ENCODE data around the gene DDX11.
A peak's percentile ranks its signal among the peaks of the same experiment; 100 is the strongest.
"Not testable (repeated sequence)": the region's sequence is repeated elsewhere in the genome, so short reads cannot be mapped to it uniquely, and the experiment has no call there.

Gene DDX11

DNA sequence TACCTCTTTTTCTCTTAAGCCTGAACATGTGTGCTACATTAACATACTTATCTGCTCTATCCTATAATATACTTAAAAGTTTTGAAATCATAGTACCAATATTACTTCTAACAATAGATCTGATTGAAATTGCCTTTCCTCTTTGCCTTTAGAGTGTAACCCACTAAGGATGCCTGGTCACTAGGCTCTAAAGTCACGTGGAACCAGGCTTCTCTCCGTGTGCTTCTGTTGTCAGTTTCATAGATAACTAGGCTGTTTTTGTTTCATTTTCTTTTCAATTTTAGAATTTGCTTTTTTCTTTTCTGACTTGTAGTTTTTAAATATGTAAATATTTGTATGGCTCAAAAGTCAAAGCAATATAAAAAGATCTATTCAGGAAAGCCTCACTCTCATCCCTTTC, 25.8 kb downstream of the DDX11 start:
- DNase-seq (ENCODE audit: low spot score): not testable (repeated sequence)

DNA sequence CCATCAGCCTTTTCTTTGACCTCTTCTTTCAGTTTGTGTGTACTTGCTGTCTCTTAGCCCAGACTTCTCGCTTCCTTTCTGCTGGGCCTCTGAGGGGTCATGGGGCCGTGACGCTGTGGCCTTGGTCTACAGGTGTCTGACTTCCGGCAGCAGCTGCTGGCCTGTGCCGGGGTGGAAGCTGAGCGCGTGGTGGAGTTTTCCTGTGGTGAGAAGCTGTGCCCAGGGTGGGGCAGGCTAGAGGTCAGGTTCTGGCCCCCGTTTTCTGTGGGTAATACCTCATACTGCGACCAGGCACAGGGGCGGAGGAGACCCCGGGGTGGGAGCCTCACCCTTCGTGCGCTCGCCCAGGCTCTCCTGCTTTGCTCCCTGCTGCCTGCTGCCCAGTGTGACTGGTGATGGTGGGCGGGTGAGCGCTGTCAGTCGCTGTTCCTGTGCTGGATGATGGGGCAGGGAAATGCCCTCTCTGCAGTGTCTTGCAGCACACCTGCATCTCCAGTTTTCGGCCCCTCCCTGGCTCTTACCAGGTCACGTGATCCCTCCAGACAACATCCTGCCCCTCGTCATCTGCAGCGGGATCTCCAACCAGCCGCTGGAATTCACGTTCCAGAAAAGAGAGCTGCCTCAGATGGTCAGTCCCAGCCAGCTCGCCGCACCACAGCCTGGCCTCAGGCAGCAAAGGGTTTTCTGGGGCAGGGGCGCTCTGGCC, 27.0 kb downstream of the DDX11 start:
- not testable (repeated sequence) for DNase-seq (ENCODE audit: low spot score)

DNA sequence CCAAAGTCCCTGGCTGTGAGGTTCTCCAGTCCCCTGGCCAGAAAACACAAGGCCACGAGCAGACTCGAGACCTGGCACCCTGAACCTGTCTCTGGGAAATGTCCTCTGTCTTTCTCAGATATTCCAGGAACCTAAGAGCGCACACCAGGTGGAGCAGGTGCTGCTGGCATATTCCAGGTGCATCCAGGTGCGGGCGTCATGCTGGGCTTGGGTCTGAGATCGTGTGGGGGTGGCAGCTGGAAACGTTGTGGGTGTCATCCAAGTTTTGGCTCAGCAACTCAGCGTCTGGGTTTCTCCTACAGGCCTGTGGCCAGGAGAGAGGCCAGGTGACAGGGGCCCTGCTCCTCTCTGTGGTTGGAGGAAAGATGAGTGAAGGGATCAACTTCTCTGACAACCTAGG, 28.5 kb downstream of the DDX11 start:
- not testable (repeated sequence) for DNase-seq (ENCODE audit: low spot score)

DNA sequence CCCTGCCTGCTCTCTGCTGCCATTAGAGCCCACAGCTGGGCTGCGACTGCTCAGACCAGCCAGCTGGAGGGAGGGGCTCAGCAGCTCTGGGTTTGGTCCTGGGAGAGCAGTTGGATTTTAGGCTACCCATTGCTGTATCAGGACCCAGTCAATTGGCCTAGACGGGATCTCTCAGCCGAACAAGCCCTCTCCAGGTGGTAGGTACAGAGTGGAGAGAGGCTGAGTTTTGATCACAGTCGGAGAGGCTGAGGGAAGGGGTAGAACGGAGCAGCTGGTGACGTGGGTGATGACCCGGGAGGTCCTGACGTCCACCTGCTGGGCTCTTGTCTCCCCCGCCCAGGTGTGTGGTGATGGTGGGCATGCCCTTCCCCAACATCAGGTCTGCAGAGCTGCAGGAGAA, 28.9 kb downstream of the DDX11 start:
- not testable (repeated sequence) for DNase-seq (ENCODE audit: low spot score)

DNA sequence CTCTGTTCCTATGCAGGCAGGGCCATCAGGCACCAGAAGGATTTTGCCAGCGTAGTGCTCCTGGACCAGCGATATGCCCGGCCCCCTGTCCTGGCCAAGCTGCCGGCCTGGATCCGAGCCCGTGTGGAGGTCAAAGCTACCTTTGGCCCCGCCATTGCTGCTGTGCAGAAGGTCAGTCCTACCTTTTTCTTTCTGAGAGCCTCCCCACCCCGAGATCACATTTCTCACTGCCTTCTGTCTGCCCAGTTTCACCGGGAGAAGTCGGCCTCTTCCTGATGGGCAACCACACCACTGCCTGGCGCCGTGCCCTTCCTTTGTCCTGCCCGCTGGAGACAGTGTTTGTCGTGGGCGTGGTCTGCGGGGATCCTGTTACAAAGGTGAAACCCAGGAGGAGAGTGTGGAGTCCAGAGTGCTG, 29.9 kb downstream of the DDX11 start:
- peak; percentile 72 for DNase-seq (ENCODE audit: low spot score)

DNA sequence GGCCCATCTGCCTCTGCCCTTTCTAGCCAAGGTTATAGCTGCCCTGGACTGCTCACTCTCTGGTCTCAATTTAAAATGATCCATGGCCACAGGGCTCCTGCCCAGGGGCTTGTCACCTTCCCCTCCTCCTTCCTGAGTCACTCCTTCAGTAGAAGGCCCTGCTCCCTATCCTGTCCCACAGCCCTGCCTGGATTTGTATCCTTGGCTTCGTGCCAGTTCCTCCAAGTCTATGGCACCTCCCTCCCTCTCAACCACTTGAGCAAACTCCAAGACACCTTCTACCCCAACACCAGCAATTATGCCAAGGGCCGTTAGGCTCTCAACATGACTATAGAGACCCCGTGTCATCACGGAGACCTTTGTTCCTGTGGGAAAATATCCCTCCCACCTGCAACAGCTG, 30.6 kb downstream of the DDX11 start:
- DNase-seq (ENCODE audit: low spot score): not testable (repeated sequence)

DNA sequence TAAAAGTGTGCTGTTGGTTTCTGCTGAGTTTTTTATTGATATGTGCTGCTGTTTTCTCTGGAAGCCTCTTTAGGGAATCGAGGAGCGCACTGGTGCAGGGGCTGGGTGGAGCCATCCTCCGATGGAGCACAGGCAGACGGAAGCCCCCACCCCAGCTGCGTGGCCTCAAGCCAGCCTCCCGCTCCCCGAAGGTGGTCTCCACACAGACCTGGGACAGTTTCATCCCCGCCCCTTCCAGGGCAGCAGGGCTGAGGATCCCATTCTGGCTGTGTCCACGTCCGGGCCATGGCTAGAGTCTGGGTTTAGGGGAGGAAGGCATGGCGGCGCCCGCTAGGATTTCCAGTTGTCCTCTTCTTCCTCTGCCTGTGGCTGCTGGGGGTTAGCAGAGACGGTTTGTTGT, 31.1 kb downstream of the DDX11 start:
- DNase-seq (ENCODE audit: low spot score): not testable (repeated sequence)

DNA sequence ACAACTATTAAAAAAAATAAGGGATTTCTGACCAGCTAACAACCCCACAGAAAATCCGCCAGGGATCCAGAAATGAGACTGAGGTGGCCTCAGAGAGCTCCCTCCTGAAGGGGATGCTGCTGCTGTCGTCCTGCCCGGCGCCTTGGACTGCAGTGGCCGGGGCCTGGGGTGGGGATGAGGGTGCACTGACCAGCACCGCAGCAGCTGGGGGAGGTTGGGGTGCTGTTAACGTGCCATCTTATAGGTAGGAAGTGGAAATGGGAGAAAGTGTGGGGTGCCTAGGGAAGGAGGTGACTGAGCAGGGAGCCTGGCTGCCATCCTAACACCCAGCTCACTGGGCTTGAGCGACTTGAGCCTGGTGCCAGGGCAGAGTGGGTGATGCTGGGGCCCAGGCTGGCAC, 32.0 kb downstream of the DDX11 start:
- no peak for DNase-seq (ENCODE audit: low spot score)

DNA sequence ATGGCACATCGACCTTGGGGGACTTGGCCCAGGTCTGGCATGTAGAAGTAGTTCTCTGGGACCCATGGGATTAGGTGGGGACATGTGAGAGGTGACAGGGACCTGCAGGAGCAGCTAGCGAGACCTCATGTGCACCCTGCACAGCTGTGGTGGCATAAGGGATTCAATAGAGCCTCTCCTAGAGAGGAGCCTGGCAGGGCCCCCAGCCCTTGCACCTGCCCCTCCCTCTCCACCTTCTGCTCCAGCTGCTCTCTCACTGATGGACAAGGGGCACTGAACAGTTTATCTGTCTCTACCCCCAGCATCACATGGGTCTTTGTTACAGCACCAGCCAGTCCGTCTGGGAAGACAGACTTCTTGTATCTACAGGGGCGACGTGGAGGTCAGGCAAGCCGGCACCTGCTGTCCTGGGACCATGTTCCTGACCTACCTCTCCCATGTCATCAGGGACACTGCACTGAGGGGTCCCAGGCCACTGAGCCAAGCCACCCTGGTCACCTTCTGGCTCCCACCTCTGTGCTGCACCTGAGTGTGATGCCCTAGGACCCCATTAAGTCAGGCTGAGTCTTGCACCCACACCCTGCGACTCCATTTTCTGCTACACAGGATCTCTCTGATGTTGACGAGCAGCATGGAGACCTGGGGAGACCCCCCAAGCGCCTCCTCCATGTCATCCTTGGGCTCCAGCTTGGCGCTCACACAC, 32.6 kb downstream of the DDX11 start:
- DNase-seq (ENCODE audit: low spot score): no peak

DNA sequence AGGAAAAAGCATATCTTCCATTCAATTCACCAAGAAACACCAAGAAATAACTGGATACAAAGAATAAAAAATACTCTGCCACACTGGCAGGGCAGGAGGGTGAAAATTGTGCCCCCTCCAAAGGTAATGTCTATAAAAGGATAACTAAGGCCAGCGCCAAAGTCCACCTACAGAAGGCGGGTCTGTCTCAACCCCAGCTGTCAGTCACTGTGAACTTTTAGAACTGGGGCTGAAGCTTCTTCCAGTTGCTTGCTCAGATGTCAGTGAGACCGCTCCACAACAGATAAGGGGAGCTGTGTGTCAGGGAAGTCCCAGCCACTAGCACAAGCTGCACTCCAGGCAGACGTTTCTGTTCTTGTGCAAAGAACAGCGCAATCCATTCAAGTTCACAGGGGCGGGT, 36.1 kb downstream of the DDX11 start:
- DNase-seq (ENCODE audit: low spot score): not testable (repeated sequence)

DNA sequence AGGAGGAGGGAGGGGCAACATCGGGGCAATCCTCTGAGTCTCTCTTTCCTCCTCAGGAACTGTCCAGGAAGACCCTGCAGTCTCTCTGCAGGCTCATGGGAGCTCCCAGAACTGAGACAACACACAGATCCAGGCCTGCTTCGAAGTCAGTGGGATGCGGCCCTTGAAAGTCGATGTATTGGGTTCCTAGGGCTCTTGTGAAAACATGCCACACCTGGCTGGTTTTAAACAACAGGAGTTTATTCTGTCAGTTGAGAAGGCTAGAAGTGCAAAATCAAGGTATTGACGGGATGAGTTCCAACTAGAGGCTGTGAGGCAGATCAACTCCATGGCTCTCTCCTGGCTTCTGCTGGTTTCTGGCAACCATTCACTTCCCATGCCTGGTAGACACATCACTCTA, 36.6 kb downstream of the DDX11 start:
- not testable (repeated sequence) for DNase-seq (ENCODE audit: low spot score)

DNA sequence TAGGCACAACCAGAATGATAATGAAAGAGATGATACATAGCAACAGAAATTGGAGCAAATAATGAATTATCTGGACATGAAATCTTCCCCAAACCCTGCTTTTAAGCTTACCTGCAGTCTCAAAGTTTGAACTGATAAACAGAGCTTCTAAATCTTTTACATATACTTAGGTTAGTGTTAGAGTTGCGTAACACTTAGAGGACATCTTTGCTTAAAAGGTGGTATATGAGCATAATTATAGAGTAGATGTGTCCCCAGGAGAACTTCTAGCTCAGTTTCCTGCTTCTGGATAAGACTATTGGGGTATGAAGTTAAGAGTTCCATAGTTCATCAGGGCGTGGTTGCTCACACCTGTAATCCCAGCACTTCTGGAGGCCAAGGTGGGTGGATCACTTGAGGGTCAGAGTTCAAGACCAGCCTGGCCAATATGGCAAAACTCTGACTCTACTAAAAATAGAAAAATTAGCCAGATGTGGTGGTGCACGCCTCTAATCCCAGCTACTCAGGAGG, 41.5 kb downstream of the DDX11 start:
- DNase-seq (ENCODE audit: low spot score): not testable (repeated sequence)

DNA sequence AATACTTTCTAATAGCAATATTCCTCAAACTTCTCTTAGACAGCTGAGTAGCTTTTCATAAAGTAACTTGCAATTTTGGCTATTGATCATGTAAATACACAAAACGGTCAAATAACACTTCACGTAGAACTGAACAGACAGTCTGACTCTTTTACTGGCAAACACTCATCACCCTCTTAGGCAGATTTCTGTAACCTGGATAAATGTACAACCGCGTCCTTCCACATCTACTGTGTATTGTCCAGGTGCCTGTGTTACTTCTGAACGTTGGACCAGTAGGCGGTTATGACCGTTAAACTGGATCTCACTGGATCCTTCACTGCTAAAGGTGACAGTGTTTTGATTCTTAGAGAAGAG, 43.2 kb downstream of the DDX11 start:
- DNase-seq (ENCODE audit: low spot score): not testable (repeated sequence)

DNA sequence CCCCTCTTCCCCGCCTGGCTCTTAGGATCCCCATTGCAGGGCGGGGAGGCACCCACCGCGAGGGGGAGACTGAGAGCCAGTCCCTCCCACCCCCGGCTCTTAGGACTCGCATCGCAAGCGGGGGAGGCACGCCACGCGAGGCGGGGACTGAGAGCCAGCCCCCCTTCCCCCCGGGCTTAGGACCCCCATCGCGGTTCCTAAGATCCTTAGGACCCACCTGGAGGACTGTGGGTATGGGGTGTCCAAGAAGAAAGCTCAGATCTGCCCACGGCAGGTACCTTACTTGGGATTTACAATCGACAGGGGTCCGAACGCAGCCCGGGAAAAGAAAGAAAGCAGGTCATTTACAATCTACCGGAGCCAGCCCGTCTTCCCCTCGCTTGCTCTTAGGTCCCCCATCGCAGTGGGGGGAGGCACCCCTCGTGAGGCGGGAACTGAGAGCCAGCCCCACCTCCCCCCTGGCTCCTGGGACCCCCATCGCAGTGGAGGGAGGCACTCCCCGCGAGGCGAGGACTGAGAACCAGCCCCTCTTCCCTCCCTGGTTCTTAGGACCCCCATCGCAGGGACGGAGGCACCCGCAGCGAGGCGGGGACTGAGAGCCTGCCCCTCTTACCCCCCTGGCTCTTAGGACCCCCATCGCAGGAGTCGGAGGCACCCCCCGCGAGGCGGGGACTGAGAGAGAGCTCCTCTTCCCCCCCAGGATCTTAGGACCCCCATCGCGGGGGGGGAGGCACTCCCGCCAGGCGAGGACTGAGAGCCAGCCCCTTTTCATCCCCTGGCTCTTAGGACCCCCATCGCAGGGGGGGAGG, 43.7 kb downstream of the DDX11 start:
- DNase-seq (ENCODE audit: low spot score): peak; percentile 67

DNA sequence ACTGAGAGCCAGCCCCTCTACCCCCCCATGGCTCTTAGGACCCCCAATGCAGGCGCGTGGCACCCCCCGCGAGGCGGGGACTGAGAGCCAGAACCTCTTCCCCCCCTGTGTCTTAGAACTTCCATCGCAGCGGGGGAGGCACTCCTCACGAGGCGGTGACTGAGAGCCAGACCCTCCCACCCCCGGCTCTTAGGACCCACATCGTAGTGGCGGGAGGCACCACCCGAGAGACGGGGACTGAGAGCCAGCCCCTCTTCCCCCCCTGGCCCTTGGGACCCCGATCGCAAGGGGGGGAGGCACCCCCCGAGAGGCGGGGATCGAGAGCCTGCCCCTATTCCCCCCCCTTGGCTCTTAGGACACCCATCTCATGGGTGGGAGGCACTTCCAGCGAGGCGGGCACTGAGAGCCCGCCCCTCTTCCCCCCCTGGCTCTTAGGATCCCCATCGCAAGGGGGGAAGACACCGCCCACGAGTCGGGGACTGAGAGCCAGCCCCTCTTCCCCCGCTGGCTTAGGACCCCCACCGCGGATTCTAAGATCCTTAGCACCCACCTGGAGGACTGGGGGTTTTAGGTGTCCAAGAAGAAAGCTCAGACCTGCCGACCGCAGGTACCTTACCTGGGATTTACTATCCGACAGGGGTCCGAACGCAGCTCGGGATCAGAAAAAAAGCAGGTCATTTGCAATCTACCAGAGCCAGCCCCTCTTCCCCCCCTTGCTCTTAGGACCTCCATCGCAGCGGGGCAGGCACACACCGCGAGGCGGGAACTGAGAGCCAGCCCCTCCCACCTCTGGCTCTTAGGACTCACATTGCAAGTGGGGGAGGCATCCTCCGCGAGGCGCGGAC, 44.9 kb downstream of the DDX11 start:
- peak; percentile 29 for DNase-seq (ENCODE audit: low spot score)

DNA sequence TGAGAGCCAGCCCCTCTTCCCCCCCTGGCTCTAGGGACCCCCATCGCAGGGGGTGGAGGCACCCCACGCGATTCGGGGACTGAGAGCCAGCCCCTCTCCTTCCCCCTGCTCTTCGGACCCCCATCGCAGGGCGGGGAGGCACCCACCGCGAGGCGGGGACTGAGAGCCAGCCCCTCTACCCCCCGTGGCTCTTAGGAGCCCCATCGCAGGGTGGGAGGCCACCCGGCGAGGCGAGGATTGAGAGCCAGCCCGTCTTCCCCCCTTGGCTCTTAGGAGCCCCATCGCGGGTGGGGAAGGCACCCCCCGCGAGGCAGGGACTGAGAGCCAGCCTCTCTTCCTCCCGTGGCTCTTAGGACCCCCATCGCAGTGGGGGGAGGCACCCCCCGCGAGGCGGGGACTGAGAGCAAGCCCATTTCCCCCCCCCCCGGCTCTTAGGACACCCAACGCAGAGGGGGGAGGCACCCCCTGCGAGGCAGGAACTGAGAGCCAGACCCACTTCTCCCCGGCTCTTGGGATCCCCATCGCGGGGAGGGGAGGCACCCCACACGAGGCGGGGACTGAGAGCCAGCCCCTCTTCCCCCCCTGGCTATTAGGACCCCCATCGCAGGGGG, 45.6 kb downstream of the DDX11 start:
- no peak for DNase-seq (ENCODE audit: low spot score)

DNA sequence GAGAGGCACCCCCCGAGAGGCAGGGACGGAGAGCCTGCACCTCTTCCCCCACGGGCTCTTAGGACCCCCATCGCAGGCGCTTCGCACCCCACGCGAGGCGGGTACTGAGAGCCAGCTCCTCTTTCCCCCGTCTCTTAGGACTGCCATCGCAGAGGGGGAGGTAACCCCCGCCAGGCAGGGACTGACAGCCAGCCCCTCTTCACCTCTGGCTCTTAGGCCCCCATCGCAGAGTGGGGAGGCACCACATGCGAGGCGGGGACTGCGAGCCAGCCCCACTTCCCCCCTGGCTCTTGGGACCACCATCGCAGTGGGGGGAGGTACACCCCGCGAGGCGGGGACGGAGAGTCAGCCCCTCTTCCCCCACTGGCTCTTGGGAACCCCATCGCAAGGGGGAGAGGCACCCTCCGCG, 46.1 kb downstream of the DDX11 start:
- DNase-seq (ENCODE audit: low spot score): no peak

DNA sequence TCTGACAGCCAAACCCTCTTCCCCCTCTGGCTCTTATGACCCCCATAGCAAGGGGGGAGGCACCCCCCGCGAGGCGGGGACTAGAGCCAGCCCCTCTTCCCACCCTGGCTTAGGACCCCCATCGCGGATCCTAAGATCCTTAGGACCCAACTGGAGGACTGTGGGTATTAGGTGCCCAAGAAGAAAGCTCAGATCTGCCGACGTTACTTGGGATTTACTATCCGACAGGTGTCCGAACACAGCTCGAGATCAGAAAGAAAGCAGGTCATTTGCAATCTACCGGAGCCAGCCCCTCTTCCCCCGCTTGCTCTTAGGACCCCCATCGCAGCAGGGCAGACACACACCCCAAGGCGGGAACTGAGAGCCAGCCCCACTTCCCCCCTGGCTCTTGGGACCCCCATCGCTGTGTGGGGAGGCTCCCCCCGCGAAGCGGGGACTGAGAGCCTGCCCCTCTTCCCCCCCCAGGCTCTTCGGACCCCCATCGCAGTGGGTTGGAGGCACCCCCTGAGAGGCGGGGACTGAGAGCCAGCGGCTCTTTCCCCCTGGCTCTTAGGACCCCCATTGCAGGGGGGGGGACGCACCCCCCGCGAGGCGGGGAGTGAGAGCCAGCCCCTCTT, 46.8 kb downstream of the DDX11 start:
- DNase-seq (ENCODE audit: low spot score): no peak

DNA sequence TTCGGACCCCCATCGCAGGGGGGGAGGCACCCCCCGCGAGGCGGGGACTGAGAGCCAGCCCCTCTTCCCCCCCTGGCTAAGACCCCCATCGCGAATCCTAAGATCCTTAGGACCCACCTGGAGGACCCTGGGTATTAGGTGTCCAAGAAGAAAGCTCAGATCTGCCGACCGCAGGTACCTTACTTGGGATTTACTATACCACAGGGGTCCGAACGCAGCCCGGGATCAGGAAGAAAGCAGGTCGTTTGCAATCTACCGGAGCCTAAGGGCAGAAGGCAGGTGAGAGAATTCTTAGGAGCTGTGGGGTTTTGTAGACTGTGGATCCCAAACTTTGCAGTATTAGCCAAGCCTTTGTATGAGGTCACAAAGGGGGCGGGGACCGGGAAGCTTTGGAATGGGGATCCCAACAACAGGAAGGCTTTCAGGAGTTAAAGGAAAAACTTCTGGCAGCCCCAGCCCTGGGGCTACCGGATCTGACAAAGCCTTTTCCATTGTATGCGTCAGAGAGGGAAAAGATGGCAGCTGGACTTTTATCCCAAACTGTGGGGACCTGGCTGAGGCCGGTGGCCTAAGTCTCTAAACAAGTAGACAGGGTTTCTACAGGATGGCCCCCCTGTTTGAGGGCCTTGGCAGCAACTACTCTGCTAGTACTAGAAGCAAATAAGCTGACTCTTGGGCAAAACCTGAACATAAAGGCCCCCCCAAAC, 47.5 kb downstream of the DDX11 start:
- not testable (repeated sequence) for DNase-seq (ENCODE audit: low spot score)

DNA sequence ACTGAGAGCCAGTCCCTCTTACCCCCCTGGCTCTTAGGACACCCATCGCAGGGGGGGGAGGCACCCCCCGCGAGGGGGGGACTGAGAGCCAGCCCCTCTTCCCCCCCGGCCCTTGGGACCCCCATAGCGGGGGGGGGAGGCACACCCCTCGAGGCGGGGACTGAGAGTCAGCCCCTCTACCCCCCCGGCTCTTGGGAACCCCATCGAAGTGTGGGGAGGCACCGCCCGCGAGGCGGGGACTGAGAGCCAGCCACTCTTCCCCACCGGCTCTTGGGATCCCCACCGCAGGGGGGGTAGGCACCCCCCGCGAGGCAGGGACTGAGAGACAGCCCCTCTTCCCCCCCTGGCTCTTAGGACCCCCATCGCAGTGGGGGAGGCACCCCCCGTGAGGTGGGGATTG, 48.8 kb downstream of the DDX11 start:
- no peak for DNase-seq (ENCODE audit: low spot score)

Data from LoVo (cell line).